ENCODE results near the gene SEMA6B.

- TF ChIP-seq, protein P1, sequence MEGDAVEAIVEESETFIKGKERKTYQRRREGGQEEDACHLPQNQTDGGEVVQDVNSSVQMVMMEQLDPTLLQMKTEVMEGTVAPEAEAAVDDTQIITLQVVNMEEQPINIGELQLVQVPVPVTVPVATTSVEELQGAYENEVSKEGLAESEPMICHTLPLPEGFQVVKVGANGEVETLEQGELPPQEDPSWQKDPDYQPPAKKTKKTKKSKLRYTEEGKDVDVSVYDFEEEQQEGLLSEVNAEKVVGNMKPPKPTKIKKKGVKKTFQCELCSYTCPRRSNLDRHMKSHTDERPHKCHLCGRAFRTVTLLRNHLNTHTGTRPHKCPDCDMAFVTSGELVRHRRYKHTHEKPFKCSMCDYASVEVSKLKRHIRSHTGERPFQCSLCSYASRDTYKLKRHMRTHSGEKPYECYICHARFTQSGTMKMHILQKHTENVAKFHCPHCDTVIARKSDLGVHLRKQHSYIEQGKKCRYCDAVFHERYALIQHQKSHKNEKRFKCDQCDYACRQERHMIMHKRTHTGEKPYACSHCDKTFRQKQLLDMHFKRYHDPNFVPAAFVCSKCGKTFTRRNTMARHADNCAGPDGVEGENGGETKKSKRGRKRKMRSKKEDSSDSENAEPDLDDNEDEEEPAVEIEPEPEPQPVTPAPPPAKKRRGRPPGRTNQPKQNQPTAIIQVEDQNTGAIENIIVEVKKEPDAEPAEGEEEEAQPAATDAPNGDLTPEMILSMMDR (optimal IDR thresholded peaks at IDR 0.05 in 1 of 3, IDR thresholded peaks at IDR 0.05 in 1 of 3, conservative IDR thresholded peaks at IDR 0.05 in 1 of 3; ENCODE audit: extremely low read depth in 1 of 3, insufficient read depth in 2 of 3, low read length in 3 of 3), result no peak
- no peak for TF ChIP-seq EZH2 (IDR thresholded peaks at IDR 0.05; ENCODE audit: low read length)
Observed at GRCh38 chr19:4550479-4551050, 8.9 kb downstream of the SEMA6B start.

All from keratinocyte (primary cell).